ENCODE results near the gene COMT.
"Not testable (repeated sequence)": the region's sequence is repeated elsewhere in the genome, so short reads cannot be mapped to it uniquely, and the experiment has no call there.

COMT gene

GRCh38 chr22:19941365-19942082, at the start of gene COMT, which contains the start of gene TXNRD2:
TSS of gene COMT (plus strand) at chr22:19941772. CDS start at chr22:19962527, 20,755 bp downstream.
TSS of gene TXNRD2 (minus strand) at chr22:19941818. CDS start at chr22:19941803, 15 bp downstream.
- peak; percentile 71 for DNase-seq

GRCh38 chr22:19892257-19892879, 49.2 kb upstream of the COMT start:
- peak; percentile 49 for DNase-seq

GRCh38 chr22:19892925-19893324, 48.6 kb upstream of the COMT start:
- no peak for DNase-seq

GRCh38 chr22:19893363-19893762, 48.2 kb upstream of the COMT start:
- DNase-seq, result no peak

GRCh38 chr22:19895160-19895849, 46.3 kb upstream of the COMT start:
- DNase-seq, result no peak

GRCh38 chr22:19896665-19897355, 44.8 kb upstream of the COMT start:
- DNase-seq, result peak; percentile 38

GRCh38 chr22:19897726-19898125, 43.8 kb upstream of the COMT start:
- DNase-seq, result no peak

- no peak for DNase-seq
Observed at GRCh38 chr22:19898145-19898544, 43.4 kb upstream of the COMT start.

GRCh38 chr22:19898831-19899567, 42.6 kb upstream of the COMT start:
- no peak for DNase-seq

- no peak for DNase-seq
Observed at GRCh38 chr22:19900707-19901436, 40.7 kb upstream of the COMT start.

GRCh38 chr22:19901577-19902244, 39.9 kb upstream of the COMT start:
- no peak for DNase-seq

- no peak for DNase-seq
Observed at GRCh38 chr22:19902245-19902715, 39.3 kb upstream of the COMT start.

GRCh38 chr22:19903031-19903430, 38.5 kb upstream of the COMT start:
- DNase-seq, result no peak

- DNase-seq, result no peak
Observed at GRCh38 chr22:19903513-19903912, 38.1 kb upstream of the COMT start.

- DNase-seq, result no peak
Observed at GRCh38 chr22:19904174-19904856, 37.3 kb upstream of the COMT start.

GRCh38 chr22:19904935-19905334, 36.6 kb upstream of the COMT start:
- DNase-seq, result no peak

- DNase-seq, result no peak
Observed at GRCh38 chr22:19905347-19906276, 36.0 kb upstream of the COMT start.

- not testable (repeated sequence) for DNase-seq
Observed at GRCh38 chr22:19906864-19907263, 34.7 kb upstream of the COMT start.

GRCh38 chr22:19907902-19908301, 33.7 kb upstream of the COMT start:
- DNase-seq, result not testable (repeated sequence)
